H9 (cell line): ENCODE data around the gene FPR2. TPM values are rescaled to one million over a fixed set of nuclear protein-coding genes. Genes with fewer than 3 reads are reported as not detected.

Source experiments
- DNase-seq: peaks from one replicate; pipeline ENCODE4 v3.0.0-alpha.2; 2017
- H2AFZ ChIP-seq: one replicate; pipeline ENCODE4 v1.6.1; 2013; ENCODE audit warnings: mild to moderate bottlenecking, low read length, control low read depth, moderate library complexity
- H2AK5ac ChIP-seq: 2 replicates; pipeline ENCODE4 v1.6.1; 2013; ENCODE audit warnings: low read length, control low read depth, mixed read lengths; ENCODE audit not compliant: insufficient read length
- H2BK120ac ChIP-seq: one replicate; pipeline ENCODE4 v1.6.1; 2013; ENCODE audit warnings: low read depth, mild to moderate bottlenecking, low read length, control low read depth, inconsistent platforms; ENCODE audit not compliant: poor library complexity, severe bottlenecking
- H2BK12ac ChIP-seq: 2 replicates; pipeline ENCODE4 v1.6.1; 2013; ENCODE audit warnings: low read length, control low read depth, mixed read lengths, low read depth; ENCODE audit not compliant: insufficient read length
- H2BK15ac ChIP-seq: 2 replicates; pipeline ENCODE4 v1.6.1; 2013; ENCODE audit warnings: low read depth, low read length, control low read depth
- H2BK20ac ChIP-seq: one replicate; pipeline ENCODE4 v1.6.1; 2013; ENCODE audit warnings: low read depth, mild to moderate bottlenecking, low read length, control low read depth, inconsistent platforms; ENCODE audit not compliant: poor library complexity, severe bottlenecking
- H2BK5ac ChIP-seq: 2 replicates; pipeline ENCODE4 v1.6.1; 2013; ENCODE audit warnings: low read length, control low read depth, mixed read lengths; ENCODE audit not compliant: insufficient read length
- H3K14ac ChIP-seq: 2 replicates; pipeline ENCODE4 v1.6.1; 2013; ENCODE audit warnings: low read length, control low read depth; ENCODE audit not compliant: insufficient read depth
- H3K18ac ChIP-seq: 2 replicates; pipeline ENCODE4 v1.6.1; 2013; ENCODE audit warnings: low read depth, mild to moderate bottlenecking, mixed read lengths, low read length, control low read depth; ENCODE audit not compliant: insufficient read length
- H3K23ac ChIP-seq: 2 replicates; pipeline ENCODE4 v1.6.1; 2013; ENCODE audit warnings: low read length, control low read depth, mixed read lengths, low read depth; ENCODE audit not compliant: insufficient read length
- H3K23me2 ChIP-seq: 2 replicates; pipeline ENCODE4 v1.6.1; 2013; ENCODE audit warnings: low read depth, mild to moderate bottlenecking, mixed read lengths, low read length, control low read depth; ENCODE audit not compliant: insufficient read length, poor library complexity, severe bottlenecking
- H3K27ac ChIP-seq: 2 replicates; pipeline ENCODE4 v1.5.1; 2013; ENCODE audit warnings: low read length, control low read depth, mixed read lengths, low read depth; ENCODE audit not compliant: insufficient read length
- H3K27me3 ChIP-seq: 2 replicates; pipeline ENCODE4 v1.6.1; 2013; ENCODE audit warnings: low read length, control low read depth, inconsistent platforms; ENCODE audit not compliant: insufficient read depth
- H3K4ac ChIP-seq: 2 replicates; pipeline ENCODE4 v1.6.1; 2013; ENCODE audit warnings: low read depth, mild to moderate bottlenecking, control low read depth, inconsistent platforms, low read length, moderate library complexity
- H3K4me1 ChIP-seq: 2 replicates; pipeline ENCODE4 v1.6.1; 2013; ENCODE audit warnings: low read length, control low read depth, inconsistent platforms; ENCODE audit not compliant: insufficient read depth
- H3K4me2 ChIP-seq: 2 replicates; pipeline ENCODE4 v1.6.1; 2013; ENCODE audit warnings: low read length, control low read depth, mixed read lengths; ENCODE audit not compliant: insufficient read length, insufficient read depth
- H3K56ac ChIP-seq: 2 replicates; pipeline ENCODE4 v1.6.1; 2013; ENCODE audit warnings: low read depth, mild to moderate bottlenecking, mixed read lengths, low read length, control low read depth; ENCODE audit not compliant: insufficient read length
- H3K79me1 ChIP-seq: 2 replicates; pipeline ENCODE4 v1.6.1; 2013; ENCODE audit warnings: low read depth, mild to moderate bottlenecking, moderate library complexity, low read length, control low read depth, inconsistent platforms; ENCODE audit not compliant: insufficient read depth, poor library complexity, severe bottlenecking
- H3K79me2 ChIP-seq: 2 replicates; pipeline ENCODE4 v1.6.1; 2013; ENCODE audit warnings: low read length, control low read depth, inconsistent platforms; ENCODE audit not compliant: insufficient read depth
- H3K9ac ChIP-seq: 2 replicates; pipeline ENCODE4 v1.6.1; 2013; ENCODE audit warnings: low read length, control low read depth, mixed read lengths; ENCODE audit not compliant: insufficient read length; ENCODE audit errors: extremely low read depth
- H3K9me3 ChIP-seq: one replicate; pipeline ENCODE4 v1.6.1; 2013; ENCODE audit warnings: low read depth, low read length, inconsistent platforms; ENCODE audit not compliant: control insufficient read depth
- H3T11ph ChIP-seq: one replicate; pipeline ENCODE4 v1.6.1; 2013; ENCODE audit warnings: mild to moderate bottlenecking, low read length, control low read depth, inconsistent platforms
- H4K20me1 ChIP-seq: one replicate; pipeline ENCODE4 v1.6.1; 2013; ENCODE audit not compliant: control insufficient read depth, insufficient read length, insufficient read depth
- H4K5ac ChIP-seq: 2 replicates; pipeline ENCODE4 v1.6.1; 2013; ENCODE audit warnings: low read depth, mild to moderate bottlenecking, mixed read lengths, low read length, control low read depth; ENCODE audit not compliant: insufficient read length
- H4K8ac ChIP-seq: replicated peaks from 2 replicates; pipeline ENCODE4 v1.6.1; 2013; ENCODE audit warnings: low read length, control low read depth, mixed read lengths, low read depth; ENCODE audit not compliant: insufficient read length
- H4K91ac ChIP-seq: 2 replicates; pipeline ENCODE4 v1.6.1; 2013; ENCODE audit warnings: low read depth, mild to moderate bottlenecking, moderate library complexity, mixed read lengths, low read length, control low read depth; ENCODE audit not compliant: insufficient read length
- H3K27ac Mint-ChIP-seq, 3 experiments: 2 replicates in 2 of 3; 3 replicates in 1 of 3; pipeline ENCODE4 v1.8.0; 2020 to 2021; ENCODE audit warnings: mixed read lengths in 3 of 3, mild to moderate bottlenecking in 1 of 3, moderate library complexity in 1 of 3
- H3K27me3 Mint-ChIP-seq: 2 replicates; pipeline ENCODE4 v1.8.0; 2021; ENCODE audit warnings: low read depth, mild to moderate bottlenecking, moderate library complexity, mixed read lengths
- H3K36me3 Mint-ChIP-seq, 3 experiments: 2 replicates in 2 of 3; 3 replicates in 1 of 3; pipeline ENCODE4 v1.8.0; 2020 to 2021; ENCODE audit warnings: low read depth in 3 of 3, mixed read lengths in 3 of 3; ENCODE audit not compliant: insufficient read depth in 1 of 3
- H3K4me1 Mint-ChIP-seq, 2 experiments: 2 replicates each; pipeline ENCODE4 v1.8.0; 2020; ENCODE audit warnings: mixed read lengths in 2 of 2
- H3K4me3 Mint-ChIP-seq, 2 experiments: 2 replicates in 1 of 2; 3 replicates in 1 of 2; pipeline ENCODE4 v1.8.0; 2020 to 2021; ENCODE audit warnings: mild to moderate bottlenecking in 2 of 2, mixed read lengths in 2 of 2, moderate library complexity in 1 of 2
- H3K9me3 Mint-ChIP-seq, 2 experiments: 2 replicates in 1 of 2; 3 replicates in 1 of 2; pipeline ENCODE4 v1.8.0; 2020; ENCODE audit warnings: mild to moderate bottlenecking in 2 of 2, mixed read lengths in 2 of 2, moderate library complexity in 1 of 2
- CTCF ChIP-seq: fragments of 200-600 bp; sonication (generic); conservative IDR thresholded peaks from 3 replicates; pipeline ENCODE4 v1.8.0; 2021; ENCODE audit warnings: antibody characterized with exemption, mild to moderate bottlenecking
- WGBS: extraction: QIAGEN DNeasy Blood & Tissue Kit; methylation state at CpG from one replicate; pipeline ENCODE4 v1.1.7; 2013; ENCODE audit warnings: missing lambda C conversion rate, low lambda C conversion rate, mixed read lengths; ENCODE audit not compliant: insufficient read length; ENCODE audit errors: extremely low coverage; 5-methylcytosine and 5-hydroxymethylcytosine counted together
- total RNA-seq: library from RNA; stranded (reverse); gene quantifications from 2 replicates; pipeline ENCODE4 v1.2.1, GENCODE V29; 2021

Gene FPR2
- total RNA-seq, 1 experiment from 2014 or later: not detected

GRCh38 chr19:51810223-51810622 lies 49.2 kb downstream of the FPR2 start:
- no peak overlapping the region for H2AK5ac ChIP-seq
- no peak for DNase-seq
- H2BK120ac ChIP-seq: no peak overlapping the region
- no peak overlapping the region for H3K18ac ChIP-seq
- no peak overlapping the region for H3K4ac ChIP-seq
- no peak overlapping the region for H4K8ac ChIP-seq
- Mint-ChIP-seq H3K4me3 (no peak overlapping the region), H3K27me3 (no peaks in the 10 kb centered on the region), H3K9me3 (peaks cover 89 to 91% of the 10 kb centered on the region in 2 experiments), H3K4me1 (peaks cover 0 to 18% of the 10 kb centered on the region in 2 experiments; a peak in 2 of 4 replicates), H3K27ac (no peak overlapping the region), H3K36me3 (peaks cover 8 to 36% (median 13%) of the 10 kb centered on the region in 3 experiments; a peak in 6 of 7 replicates)
- H3K79me1 ChIP-seq: no peaks in the 10 kb centered on the region
- H3K23me2 ChIP-seq: no peaks in the 10 kb centered on the region
- no peaks in the 10 kb centered on the region for H4K20me1 ChIP-seq
- H2BK5ac ChIP-seq: no peak overlapping the region
- no peak overlapping the region for H3T11ph ChIP-seq
- no peak overlapping the region for H2AFZ ChIP-seq
- no peaks in the 10 kb centered on the region for H3K4me1 ChIP-seq
- no peak overlapping the region for H2BK12ac ChIP-seq
- H3K79me2 ChIP-seq: no peaks in the 10 kb centered on the region
- H3K9ac ChIP-seq: no peak overlapping the region
- H3K14ac ChIP-seq: no peak overlapping the region
- H2BK20ac ChIP-seq: no peak overlapping the region
- TF ChIP-seq CTCF: peak; percentile 30; the same call in 2 of the 3 replicates
- peaks cover 4% of the 10 kb centered on the region for H3K9me3 ChIP-seq
- no peak overlapping the region for H3K27ac ChIP-seq
- no peak overlapping the region for H3K56ac ChIP-seq
- H3K27me3 ChIP-seq: no peaks in the 10 kb centered on the region
- no CpG with 5 or more reads among the region's 7 CpGs for WGBS
- H3K23ac ChIP-seq: no peak overlapping the region
- H4K5ac ChIP-seq: no peak overlapping the region
- H3K4me2 ChIP-seq: no peak overlapping the region
- no peak overlapping the region for H2BK15ac ChIP-seq
- no peak overlapping the region for H4K91ac ChIP-seq
